SK-N-SH treated with all-trans-retinoic acid at 6 μM for 48 hours (cell line): ENCODE data around the gene UBASH3B.

Experiments used
- ISL1 ChIP-seq: fragments of 250-450 bp; sonication (Bioruptor Pico); IDR thresholded peaks from 2 replicates; pipeline ENCODE4 v2.1.2; 2022; ENCODE audit warnings: mild to moderate bottlenecking, moderate library complexity
- OSR1 ChIP-seq: fragments of 250-450 bp; sonication (Bioruptor Pico); IDR thresholded peaks from 2 replicates; pipeline ENCODE4 v1.8.0; 2022; ENCODE audit warnings: moderate library complexity, mild to moderate bottlenecking, inconsistent platforms
- PATZ1 ChIP-seq: fragments of 250-450 bp; sonication (Bioruptor Pico); IDR thresholded peaks from 2 replicates; pipeline ENCODE4 v1.8.0; 2020; ENCODE audit warnings: mild to moderate bottlenecking, moderate library complexity, borderline replicate concordance
- PPARA ChIP-seq: fragments of 250-450 bp; sonication (Bioruptor Pico); IDR thresholded peaks from 2 replicates; pipeline ENCODE4 v1.5.0; 2020; ENCODE audit warnings: mild to moderate bottlenecking, borderline replicate concordance
- ZFP3 ChIP-seq: fragments of 250-450 bp; sonication (Bioruptor Pico); IDR thresholded peaks from 2 replicates; pipeline ENCODE4 v1.5.0; 2020; ENCODE audit warnings: mild to moderate bottlenecking, moderate library complexity
- ZFP30 ChIP-seq: fragments of 450-650 bp; formaldehyde crosslinking; IDR thresholded peaks from 2 replicates; pipeline ENCODE4 v1.5.0; 2022; ENCODE audit warnings: mild to moderate bottlenecking, moderate library complexity

GRCh38 chr11:122754553-122755322 is 99.2 kb downstream of the UBASH3B start:
- no peak for TF ChIP-seq ZFP3 (CRISPR knock-in tag)
- no peak for TF ChIP-seq PPARA (CRISPR knock-in tag)
- TF ChIP-seq PATZ1: no peak
- no peak for TF ChIP-seq ZFP30
- no peak for TF ChIP-seq ISL1
- no peak for TF ChIP-seq OSR1 (CRISPR knock-in tag)
